Astrocyte of the spinal cord (primary cell): ENCODE measurements around the gene HOXD1.

ENCODE experiments used
- DNase-seq: peaks from one replicate; pipeline ENCODE4 v3.0.0; 2011; ENCODE audit warnings: low read depth, low spot score
- H3K4me3 ChIP-seq: 2 replicates; pipeline ENCODE4 v1.5.1; 2011; ENCODE audit warnings: low read depth, mild to moderate bottlenecking, low read length, moderate library complexity
- in situ Hi-C: cut with HindIII; loops from 2 replicates; pipeline ENCODE4 v1.10.0; 2017; ENCODE audit warnings: low sequenced_read_pairs
- TF ChIP-seq, protein P1 (sequence below): IDR thresholded peaks from 2 replicates; pipeline ENCODE4 v1.5.1; 2012; ENCODE audit warnings: low read depth, mild to moderate bottlenecking, low read length, inconsistent platforms

The HOXD1 gene

DNA sequence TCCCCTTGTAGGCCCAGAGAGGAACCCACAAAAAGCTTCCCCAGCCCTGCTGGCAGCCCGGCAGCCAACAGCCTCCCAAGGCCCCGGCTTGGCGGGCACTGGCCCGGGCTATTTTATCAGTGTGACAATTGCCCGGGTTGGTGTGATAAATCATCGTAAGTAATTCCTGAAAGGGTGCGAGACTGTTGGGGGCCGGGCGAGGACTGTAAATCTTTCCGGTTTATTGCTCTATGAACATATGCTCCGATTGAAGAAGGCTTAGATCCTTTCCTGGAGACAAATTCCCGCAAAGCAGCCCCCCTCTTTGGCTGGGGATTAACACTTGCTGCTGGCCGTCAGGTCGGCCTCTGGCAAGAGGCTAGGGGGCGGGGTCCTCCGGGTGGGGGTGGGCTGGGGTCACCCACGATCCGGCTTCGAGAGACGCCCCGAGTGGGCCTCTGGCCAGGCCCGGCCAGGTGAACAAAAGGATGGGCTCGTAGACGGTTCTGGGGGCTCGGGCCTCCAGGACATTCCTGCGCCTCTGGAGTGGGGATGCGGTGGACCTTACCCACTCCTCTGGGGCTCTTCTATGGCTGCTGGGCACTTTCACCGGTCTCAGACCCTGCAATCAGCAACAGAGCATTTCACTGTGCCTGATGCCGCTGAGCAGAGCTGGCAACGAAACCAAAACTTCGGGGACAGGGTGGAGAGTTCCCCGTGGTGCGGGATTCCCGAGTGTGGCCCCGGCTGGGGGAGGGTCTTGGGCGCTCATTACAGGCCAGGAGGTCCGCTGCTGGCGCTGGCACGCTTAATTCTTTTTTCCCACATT, 29.4 kb upstream of the HOXD1 start:
- H3K4me3 ChIP-seq, result no peak overlapping the region
- no peak for DNase-seq
- TF ChIP-seq, protein P1, sequence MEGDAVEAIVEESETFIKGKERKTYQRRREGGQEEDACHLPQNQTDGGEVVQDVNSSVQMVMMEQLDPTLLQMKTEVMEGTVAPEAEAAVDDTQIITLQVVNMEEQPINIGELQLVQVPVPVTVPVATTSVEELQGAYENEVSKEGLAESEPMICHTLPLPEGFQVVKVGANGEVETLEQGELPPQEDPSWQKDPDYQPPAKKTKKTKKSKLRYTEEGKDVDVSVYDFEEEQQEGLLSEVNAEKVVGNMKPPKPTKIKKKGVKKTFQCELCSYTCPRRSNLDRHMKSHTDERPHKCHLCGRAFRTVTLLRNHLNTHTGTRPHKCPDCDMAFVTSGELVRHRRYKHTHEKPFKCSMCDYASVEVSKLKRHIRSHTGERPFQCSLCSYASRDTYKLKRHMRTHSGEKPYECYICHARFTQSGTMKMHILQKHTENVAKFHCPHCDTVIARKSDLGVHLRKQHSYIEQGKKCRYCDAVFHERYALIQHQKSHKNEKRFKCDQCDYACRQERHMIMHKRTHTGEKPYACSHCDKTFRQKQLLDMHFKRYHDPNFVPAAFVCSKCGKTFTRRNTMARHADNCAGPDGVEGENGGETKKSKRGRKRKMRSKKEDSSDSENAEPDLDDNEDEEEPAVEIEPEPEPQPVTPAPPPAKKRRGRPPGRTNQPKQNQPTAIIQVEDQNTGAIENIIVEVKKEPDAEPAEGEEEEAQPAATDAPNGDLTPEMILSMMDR, result no peak
- in situ Hi-C loops, result no loop called here

DNA sequence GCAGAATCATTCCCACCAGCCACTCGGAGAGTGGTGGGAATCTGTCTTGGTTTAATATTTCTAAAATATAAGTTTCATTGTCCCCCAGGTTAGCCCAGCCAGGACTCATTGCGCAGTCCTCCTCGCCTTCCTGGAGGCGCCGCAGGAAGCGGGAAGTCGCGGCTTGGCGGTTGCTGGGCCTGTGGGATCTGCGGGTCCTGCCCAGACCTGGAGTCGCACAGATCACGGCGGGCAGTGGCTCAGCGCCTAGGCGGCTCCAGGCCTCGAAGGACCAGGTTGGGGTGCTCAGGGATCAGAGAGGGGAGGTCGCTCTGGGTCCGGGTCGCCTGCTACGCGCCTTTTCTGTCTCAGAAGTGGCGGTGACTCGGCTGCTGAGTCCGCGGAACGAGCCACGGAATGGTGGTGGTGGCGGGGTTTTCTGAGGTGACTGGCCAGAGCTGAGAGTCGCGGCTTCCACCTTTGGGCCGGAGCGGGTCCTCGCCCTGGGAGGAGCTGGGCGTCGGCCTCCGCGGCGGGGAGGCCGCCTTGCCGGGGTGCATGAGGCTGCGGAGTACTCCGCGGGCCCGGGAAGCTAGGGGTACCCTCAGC, 28.7 kb upstream of the HOXD1 start:
- no peak for DNase-seq
- H3K4me3 ChIP-seq, result no peak overlapping the region
- in situ Hi-C loops, result no loop called here
- TF ChIP-seq, protein P1, result no peak

DNA sequence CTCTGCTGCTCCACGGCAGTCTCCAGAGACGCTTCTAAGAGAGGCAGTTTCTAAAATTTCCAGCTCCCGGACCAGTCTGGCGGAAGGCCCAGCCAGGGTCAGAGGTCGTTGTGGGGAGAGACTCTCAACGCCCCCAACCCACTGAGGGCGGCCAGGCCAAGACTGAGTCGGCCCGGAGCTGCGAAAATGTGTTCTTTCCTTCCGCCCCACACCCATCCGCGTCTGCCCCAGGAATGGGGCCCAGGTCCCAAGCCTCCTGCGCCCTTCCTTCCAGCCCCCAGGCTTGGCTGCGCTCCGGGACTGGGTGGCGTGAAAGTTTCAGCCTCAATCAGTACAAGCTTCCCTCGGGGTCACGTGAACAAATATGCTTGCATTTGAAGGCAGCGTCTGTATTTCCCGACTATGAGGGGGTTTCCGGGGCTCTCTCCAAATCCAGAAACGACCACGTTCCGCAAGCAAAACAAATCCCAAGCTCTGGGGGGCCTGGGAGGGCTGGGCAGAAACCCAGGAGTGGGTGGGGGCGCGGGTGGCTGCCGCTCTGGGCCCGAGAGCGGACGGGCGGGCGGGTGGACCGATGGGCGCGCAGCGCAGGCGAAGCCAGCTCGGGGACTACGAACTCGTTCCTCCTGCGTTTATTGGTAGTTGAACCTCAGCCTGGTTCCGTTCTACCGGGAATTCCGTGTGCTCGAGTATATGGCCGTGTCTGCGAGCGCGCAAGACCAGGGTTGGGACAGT, 28.1 kb upstream of the HOXD1 start:
- no peak for DNase-seq
- TF ChIP-seq, protein P1, result no peak
- H3K4me3 ChIP-seq, result no peak overlapping the region
- in situ Hi-C loops, result no loop called here

DNA sequence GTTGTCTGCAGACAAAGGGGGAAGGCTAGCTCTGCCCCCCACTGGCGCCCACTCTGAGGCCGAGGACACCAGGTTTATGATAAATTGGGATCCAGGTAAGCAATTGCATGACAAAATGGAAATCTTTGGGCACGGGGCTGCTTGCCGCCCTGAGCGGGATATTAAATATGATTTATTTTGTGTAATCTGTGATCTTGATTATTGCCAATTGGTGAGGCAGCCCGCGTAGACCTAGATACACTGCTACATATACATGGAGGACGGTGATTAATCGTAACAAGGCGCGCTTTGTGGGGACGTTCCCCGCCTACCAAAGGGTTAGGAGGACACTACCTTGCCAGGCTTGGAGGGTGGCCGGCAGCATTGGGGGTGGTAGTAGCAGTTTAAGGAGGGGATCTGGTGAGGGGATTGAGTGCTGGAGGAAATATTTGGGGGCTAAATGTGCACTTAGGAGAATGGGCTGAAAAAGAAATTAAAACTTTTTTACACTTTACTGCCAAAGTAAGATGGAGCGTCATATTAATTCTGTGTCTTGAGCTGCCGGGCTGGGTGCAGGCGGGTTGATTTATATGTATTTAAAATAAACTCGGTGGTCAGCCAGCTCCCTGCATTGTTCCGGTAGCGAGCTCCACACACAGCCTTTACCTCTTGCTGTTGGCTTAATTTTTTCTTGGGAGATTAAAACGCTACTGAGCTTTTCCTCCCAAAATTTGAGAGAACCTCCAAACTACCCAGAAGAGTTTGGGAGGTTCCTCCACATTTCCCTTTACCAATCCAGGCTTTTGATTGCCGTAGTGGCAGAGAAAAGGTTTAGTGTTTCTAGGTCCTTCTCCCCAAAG, 27.3 kb upstream of the HOXD1 start:
- in situ Hi-C loops, result no loop called here
- TF ChIP-seq, protein P1, result no peak
- no peak overlapping the region for H3K4me3 ChIP-seq

DNA sequence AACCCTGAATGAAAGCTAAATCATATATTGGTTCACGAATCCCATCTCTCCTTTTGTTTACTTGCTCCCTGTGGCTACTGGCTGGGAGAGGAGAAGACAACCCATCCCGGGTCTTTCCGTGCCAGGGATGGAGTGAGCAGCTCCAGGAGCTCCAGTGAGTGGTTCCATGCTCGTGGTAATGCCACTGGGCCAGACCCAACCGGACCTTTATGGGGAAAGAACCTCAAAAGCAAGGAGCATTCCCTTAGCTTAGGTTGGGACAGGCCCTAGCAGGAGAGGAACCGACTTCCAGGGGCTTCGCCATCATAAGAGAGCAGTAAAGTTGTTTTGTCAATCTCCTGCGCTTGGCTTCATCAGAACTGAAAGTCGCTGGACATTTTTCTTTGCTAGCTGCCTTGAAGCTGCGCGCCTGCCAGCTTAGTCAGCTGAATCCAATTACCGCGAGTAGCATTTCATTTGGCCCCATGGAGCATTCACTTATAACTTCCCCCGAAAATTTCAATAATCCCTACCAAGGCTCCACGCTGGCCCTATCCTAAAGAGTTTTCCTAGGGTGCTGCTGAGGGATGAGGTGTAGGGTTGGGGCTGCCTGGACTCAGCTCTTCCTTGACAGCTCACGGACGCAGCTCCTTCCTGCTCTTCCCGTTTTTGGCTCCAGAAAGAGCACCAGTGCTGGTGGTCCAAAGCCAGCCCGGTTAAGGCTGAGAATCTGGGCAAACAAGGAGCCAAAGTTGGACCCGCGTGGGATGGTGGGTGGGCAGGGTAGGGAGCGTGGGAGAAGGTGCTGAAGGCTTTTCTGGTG, 26.4 kb upstream of the HOXD1 start:
- TF ChIP-seq, protein P1, result no peak
- DNase-seq, result peak; percentile 59
- in situ Hi-C loops, result no loop called here
- peak overlapping the region; percentile 2 for H3K4me3 ChIP-seq

More for the DNA sequence above, 27.3 kb upstream of the HOXD1 start:
- DNase-seq, result no peak
